Medulla oblongata (tissue), 1 donor: Measurements from ENCODE around the gene PPFIA1.
"Not testable (repeated sequence)": the region's sequence is repeated elsewhere in the genome, so short reads cannot be mapped to it uniquely, and the experiment has no call there.

Source experiments
- DNase-seq: peaks from one replicate; pipeline ENCODE4 v3.0.0-alpha.2; 2015; ENCODE audit errors: extremely low spot score

PPFIA1 gene

DNA sequence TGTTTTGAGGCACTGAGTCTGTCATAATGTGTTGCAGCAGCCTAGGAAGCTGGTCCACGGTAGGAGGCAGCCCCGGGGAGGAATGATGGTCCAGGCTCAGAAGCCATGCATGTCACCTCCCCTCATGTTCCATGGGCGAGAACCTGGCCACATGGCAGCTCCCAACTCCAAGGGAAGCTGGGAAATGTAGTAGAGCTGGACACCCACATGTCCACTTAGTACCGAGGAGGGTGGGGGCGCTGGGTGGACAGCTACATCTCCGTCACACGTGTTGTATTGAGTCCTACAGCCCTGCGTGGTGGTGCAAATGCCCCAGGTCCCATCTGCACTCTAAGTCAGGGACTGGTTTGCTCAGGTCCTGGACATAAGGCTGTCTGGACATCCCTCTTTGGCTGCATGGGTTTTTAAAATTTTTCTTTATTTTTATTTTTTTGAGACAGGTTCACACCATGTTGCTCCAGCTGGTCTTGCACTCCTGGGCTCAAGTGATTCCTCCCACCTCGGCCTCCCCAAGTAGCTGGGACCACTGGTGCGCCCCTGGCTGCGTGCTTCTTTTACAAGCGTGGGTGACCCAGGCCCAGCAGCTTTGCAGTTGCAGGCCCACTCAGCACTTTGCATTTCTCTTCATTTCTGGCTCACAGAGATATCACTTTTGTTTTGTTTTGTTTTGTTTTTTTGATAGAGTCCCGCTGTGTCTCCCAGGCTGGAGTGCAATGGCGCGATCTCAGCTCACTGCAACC, 123.9 kb downstream of the PPFIA1 start:
- DNase-seq = no peak

DNA sequence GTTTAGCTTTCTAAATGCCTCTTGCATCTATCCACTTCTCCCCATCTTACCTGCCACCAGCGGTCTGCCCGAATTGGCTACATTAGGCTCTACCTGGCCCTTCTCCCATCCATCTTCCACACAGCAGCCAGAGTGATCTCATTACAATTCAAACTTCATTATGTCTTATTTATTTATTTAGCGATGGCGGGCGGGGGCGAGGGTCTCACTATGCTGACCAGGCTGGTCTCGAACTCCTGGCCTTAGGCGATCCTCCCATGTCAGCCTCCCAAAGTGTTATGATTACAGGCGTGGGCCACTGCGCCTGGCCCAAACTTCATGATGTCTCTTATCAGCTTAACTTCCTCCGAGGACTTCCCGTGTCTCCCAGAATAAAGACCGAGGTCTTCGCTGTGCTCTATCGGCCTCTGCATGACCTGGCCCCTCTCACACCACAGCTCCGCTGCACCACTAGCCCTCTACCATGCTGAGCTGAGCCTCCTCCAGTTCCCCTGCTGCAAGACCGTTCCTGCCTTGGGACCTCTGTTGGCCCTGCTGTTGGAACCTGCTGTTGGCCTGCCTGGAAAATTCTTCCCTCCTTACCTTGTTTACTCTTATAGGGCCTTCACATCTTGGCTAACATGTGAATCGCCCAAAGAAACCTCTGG, 127.0 kb downstream of the PPFIA1 start:
- DNase-seq = no peak

DNA sequence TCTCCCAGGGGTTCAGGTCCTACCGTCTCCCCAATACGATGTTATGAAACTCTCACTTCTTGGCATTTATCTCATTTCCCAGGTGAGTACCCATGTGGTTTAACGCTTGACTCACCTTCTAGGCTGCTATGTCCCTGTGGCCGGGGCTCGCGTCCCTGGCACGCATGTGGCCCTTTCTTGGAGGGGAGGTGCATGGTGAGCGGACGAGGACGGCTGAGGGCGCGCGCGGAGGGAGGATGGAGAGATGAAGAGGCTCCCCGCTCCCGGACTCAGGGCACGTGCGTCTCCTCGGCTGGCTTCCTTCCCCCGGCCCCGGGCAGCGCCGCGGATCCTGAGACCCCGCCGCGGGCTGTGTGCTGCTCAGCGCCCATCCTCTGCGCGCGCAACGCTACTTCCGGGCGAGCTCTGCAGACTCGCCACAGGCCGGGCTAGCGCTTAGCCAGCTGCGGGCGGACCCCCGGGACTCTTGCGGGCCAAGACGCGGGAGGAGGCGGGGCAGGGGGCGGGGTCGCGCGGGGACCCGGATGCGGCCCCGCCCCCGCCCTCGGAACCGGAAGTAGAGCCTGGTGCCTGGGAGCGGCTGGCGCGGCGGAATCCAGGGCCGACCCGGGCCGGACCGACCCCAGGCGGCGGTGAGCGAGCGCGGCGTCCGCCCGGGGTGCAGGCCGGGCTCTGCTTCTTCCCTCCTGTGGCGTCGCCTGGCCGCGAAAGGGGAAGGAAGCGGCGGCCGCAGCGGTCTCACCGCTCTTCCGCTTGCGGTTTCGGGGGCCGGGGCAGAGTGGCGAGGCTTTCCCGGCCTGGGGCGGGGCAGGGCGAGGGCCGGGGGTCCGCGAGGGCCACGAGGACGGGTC, 127.7 kb downstream of the PPFIA1 start, which contains the start of gene CTTN:
Gene CTTN (plus strand): TSS at position 547 of the 851 bp plus-strand sequence. CDS start 8,769 bp downstream, outside the sequence.
- DNase-seq = peak; percentile 80

DNA sequence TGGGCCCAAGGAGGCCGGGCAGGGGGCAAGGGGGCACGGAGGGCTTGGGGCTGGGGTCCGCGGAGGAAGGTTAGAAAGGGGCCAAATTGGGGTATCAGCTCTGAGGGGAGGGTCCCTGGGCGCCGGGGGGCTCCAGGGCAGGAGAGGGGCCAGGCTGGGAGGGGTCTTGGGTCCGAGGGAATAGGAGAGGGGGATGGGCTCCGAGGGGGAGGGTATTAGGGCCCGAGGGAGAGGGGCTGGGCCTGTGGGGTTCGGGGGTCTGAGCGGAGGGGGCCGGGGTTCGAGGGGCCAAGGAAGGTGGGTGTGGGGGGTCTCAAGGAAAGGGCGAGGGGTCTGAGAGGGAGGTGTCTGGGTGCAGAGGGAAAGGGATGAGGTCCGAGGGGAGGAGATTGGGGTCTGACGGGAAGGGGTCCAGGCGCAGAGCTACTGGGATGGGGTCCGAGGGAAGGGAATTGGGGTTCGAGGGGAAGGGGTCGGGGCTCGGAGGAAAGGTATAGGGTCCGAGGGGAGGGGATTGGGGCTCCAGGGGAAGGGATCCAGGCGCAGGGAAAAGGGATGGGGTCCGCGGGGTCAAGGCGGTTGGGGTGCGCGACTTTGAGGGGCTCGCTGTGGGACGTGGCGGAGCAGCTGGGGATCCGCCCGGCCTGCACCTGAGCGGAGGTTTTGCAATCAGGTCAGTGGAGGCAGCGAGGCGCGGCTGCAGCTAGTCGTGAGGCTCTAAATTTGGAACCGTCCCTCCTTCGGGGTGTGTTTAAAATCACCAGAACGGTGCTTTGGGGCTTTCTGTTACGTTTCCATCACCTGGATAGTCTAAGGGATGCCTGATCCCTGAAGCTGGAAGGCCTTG, 128.6 kb downstream of the PPFIA1 start:
- DNase-seq = no peak

DNA sequence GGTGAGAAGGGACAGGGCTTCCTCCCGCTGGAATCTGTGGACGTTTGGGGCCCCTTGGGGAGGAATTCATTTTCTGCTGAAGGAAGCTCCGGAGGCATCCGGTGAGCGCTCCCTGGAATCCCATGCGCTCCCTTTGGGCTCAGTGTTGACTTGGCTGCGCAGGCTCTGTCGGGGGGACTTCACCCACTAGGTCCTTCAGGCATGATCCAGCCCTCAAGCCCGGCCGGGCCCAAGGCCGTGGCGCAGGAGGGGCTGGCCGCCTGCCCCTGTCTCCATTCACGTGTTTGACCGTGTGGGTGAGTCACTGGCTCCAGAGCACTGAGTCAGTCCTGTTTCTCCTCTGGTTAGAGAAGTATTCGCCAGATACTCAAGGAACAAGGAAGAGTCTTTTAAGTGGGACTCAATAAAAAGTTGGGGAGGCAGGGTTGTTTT, 129.2 kb downstream of the PPFIA1 start:
- DNase-seq = peak; percentile 75

DNA sequence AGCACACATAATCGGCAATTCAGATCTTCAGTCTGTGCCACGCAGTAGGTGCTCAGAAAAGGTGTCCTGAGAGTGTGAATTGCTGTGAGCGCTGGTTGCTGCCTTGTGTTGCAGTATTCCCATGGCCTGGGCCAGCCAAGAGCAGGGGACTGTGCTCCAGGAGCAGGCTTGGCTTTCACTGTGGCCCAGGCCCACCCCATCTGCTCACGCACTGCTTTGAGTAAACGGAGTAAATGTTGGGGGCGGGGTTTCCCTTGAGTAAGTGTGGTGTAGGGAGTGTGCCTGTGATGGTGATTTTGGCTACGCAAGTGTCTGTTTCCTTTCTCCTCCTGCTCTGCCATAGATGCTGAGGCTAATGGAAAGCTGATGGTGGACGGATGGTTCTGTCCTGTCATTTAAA, 130.2 kb downstream of the PPFIA1 start:
- no peak for DNase-seq

DNA sequence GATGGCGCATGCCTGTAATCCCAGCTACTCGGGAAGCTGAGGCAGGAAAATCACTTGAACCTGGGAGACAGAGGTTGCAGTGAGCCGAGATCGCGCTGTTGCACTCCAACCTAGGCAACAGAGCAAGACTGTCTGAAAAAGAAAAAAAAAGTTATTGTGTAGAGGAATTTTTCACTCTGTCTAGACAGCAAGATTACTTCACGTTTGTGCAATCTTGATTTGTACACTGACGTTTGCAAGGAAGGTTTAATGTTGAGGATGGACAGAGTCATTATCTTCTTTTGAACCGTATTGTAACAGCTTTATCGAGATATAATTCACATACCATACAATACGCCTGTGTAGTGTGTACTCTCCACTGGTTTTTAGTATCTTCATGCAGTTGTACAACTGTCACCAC, 131.5 kb downstream of the PPFIA1 start:
- DNase-seq = no peak

DNA sequence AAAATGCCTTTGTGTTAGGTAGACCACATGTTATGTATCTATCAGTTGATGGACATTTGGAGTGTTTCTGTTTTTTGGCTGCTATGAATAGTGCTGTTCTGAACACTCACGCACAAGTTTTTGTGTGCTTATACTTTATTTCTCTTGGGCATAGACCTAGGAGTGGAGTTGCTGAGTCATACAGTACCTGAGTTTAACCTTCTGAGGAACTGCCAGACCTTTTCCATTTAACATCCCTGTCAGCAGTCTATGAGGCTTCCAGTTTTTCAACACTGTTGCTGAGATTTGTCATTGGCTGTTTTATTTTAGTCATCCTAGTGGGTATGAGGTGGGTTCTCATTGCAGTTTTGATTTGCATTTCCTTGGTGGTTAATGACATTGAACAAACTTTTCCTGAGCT, 132.2 kb downstream of the PPFIA1 start:
- no peak for DNase-seq

DNA sequence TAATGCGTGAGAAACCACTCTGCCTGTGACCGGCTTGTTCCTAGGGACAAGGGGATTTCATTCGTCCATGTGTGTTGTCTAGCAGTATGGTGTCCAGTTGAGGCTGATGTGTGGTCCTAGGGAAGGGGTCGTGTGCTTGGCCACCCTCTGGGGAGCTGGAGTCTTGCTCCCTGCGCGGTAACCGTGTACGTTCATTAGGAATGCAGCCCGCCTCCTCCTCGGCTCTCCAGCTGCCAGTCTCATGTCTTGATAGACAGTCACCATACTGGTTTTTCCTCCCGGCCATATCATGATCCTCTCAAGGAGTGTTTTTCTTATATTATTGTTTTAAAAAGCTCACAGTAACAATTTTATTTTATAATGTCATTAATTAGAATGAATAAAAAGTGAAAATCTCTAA, 133.8 kb downstream of the PPFIA1 start:
- DNase-seq = no peak

DNA sequence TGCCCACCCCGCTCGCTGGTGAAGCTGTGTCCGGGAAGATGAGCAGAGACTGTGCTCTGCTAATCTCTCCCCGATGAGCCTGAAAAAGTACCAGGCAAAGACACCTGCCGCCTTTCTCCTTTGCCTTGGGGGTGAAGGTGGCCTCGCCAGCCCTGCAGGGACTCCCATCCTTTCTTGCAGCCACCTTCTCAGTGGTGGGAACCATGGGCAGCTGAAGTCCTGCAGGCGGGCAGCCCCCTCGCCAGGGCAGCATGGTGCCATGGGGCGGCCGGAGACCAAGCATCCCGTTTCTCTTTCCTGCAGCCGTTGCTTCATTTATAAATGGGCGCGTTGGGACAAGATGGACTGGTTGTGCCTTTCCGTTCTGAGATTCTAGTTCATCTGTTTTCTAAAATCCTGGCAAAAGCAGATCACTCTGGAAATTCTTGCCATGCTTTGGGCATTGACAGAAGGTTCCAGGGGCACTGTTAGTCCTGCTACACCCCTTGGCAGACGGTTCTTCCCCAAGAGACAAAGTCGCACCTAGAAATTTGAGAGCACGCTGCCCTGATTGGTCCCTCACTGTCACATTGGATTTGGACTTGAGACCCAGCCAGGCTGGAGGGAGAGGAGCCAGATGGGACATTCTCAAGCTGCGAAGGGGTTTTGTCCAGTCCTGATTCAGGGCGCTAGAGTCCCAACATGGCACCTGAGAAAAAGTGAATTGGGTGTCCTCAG, 135.3 kb downstream of the PPFIA1 start:
- DNase-seq = peak; percentile 54

DNA sequence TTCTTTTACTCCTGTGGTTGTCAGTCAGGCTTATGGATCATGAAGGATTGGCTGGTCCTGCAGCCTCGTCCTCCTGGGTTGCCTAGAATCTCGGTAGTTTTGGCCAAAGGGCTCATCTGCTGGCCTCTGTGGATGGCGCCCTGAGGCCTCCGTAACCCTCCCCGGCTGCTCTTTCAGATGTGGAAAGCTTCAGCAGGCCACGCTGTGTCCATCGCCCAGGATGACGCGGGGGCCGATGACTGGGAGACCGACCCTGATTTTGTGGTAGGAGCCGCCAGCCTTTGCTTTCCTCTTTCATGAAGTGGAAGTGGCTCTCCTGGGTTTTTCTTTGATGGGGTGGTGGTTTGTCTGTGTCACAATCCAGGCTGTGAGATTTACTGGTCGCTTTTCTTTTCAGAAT, 136.6 kb downstream of the PPFIA1 start:
- DNase-seq = no peak

DNA sequence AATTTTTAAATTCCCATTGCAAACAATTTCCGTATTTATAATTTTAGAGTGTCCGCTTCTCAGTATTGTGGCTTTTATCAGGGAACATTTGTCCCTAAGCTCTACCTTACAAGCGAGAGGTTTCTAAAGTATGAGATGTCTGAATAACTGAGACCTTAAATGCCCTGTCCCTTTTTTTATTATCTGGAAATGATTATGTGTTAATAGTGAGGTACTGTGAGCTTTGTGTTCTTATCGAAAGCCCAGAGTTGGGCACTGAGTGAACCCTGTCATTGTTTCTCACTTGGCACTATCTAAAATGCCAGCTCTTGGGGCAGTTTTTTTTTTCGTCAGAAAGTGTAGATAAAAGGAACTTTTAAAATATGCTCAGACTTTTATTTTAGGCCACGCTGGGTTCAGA, 137.3 kb downstream of the PPFIA1 start:
- DNase-seq = no peak

DNA sequence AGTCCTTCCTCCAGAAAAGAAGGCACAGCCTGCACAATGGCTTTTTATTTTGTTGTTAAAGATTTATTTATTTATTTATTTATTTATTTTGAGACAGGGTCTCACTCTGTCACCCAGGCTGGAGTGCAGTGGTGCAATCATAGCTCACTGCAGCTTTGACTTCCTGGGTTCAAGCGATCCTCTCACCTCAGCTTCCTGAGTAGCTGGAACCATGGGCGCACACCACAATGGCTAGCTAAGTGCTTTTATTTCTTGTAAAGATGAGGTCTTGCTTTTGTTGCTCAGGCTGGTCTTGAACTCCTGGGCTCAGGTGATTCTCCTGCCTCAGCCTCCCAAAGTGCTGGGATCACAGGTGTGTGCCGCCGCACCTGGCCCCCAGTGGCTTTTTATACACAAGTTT, 137.8 kb downstream of the PPFIA1 start:
- not testable (repeated sequence) for DNase-seq

DNA sequence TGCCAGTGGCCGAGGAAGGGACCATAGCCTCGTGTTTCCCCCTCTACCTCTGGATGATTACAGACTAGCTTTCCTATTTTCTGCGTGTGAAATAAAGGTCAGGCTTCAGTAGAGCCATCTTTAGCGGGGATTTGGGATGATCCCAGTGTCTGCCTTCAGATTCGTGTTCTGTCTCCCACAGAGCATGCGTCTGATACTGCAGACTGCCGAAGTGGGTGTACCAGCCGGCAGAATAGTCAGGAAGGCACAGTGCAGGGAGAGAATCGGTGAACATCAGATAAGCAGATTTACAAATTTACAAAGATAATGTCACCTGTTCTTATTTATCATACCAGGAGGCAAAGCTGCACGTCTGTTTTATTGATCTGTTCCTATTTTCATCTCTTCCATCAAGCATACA, 138.9 kb downstream of the PPFIA1 start:
- no peak for DNase-seq

DNA sequence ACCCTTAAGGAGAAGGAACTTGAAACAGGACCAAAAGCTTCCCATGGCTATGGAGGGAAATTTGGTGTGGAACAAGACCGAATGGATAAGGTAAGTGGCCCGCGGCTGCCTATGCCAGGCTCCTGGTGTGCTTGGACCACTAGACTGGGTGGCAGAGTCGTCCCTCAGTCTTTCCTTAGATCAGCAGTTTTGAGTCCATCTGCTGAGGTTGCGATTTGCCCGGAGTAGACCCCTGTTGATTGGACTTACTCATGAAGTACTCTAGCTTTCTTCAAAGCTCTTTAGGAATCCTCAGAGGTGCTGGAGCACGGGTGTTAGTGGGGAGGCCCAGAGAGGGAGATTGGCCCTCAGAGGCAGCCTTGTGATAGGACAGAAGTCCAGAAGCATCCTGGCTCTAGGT, 139.4 kb downstream of the PPFIA1 start:
- DNase-seq = no peak

DNA sequence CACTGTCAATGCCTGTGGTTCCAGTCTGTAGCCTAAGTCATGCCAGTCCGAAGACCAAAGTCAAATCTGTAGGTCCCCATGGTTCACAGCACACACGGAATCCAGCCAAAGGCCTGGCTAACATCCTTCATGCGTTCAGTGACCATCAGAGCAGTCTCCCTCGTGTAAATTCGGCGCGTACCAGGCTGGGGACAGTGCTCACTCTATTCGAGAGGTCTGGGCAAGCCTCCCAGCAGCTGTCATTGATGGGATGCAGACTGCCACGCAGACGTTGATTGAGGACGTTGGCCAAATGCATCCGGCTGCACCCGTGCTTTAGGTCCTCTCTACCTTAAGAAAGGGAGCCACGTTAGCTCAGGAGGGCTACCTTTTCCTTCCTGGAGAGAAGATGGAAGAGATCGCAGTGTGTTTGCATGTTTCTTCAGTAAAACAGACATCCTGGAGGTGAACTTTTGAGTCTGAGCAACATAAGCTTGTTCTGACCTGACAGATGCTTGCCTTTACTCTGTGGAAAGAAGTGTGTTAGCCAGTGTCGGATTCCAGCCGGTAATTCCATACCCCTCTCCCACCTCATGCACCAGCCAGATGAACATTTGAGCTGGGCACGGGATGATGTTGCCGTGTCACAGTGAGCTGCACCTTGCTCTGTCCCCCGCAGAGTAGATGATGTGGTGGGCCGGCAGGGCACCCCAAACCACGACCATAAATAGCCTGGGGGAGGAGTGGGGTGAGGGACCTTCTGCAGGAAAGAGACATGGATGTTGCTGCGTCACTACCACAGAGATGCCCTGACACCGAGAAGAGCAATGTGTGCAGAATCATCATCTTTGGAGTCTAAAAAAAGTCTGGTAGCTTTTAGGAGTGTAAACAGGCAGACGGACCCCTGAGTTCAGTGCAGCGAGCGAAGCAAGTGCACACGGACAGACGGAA, 140.1 kb downstream of the PPFIA1 start:
- DNase-seq = peak; percentile 61

DNA sequence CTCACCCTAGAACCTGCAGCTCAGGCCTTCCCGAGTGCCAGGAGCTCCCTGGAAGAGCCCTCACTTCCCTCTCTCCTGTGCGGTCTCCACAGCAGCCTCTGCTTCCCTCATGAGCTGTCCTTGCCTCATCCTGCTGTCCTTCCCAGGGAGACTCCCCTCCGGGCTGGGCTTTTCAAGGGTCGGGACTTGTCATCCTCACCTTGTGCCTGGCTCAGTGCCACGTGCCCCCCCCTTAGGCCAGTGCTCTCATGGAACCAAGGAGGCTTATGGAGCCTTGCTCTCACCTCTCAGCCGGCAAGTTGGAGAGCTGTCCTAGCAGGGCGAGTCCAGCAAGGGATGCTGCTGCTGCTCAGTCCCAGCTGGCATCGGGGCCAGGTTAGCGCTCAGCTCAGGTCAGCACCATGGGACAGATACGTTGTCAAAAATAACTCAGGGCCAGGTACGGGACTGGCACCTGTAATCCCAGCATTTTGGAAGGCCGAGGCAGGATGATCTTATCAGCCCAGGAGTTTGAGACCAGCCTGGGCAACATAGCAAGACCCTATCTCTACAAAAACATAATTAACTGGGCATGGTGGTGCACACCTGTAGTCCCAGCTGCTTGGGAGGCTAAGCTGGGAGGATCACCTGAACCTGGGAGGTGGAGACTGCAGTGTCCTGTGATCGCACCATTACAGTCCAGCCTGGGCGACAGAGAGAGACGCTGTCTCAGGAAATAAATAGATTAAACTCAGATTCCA, 141.4 kb downstream of the PPFIA1 start:
- DNase-seq = no peak

DNA sequence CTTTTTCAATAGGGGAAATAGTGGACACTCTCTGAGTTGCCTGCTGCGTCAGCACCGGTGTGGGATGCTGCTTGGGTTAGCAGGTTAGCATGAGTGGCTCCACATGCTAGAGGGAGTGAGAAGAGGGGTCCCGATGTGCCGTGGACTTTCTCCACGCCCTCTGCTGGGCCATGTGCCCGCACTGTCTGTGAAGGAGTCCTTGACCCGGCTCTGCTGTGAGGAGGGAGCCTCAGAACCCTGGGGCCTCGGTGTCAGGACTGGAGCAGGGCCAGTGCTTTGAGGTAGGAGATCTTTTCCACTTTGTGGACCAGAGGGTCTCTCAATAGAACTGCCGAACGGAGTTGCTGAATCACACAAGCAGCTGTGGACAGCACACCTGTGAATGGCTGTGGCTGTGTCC, 142.7 kb downstream of the PPFIA1 start:
- no peak for DNase-seq
